IMR-90 (cell line): ENCODE results near the gene KIF25. TPM values are rescaled to one million over a fixed set of nuclear protein-coding genes. Genes with fewer than 3 reads are reported as not detected.

Experiments used
- ATAC-seq: fragments of 200-7000 bp; cut with Tn5 transposase; 2 replicates; pipeline ENCODE4 v1.9.1; 2020; ENCODE audit warnings: low read depth, mild to moderate bottlenecking, moderate library complexity
- BruUV-seq: library from RNA; stranded (reverse); fragments of 400-500 nt; replicated peaks from 2 replicates; lab custom pipeline; 2021; lab: Mats Ljungman, UMichigan
- CTCF ChIA-PET: fragments of 300-600 bp; formaldehyde crosslinking; extraction: SDS; loops from one replicate; lab custom pipeline; 2021; ENCODE audit warnings: antibody characterized with exemption; lab: Yijun Ruan, JAX
- POLR2A ChIA-PET: fragments of 300-600 bp; sonication (Branson Sonifier 250); formaldehyde crosslinking; loops from one replicate; lab custom pipeline; 2022; ENCODE audit warnings: antibody characterized with exemption; ENCODE audit not compliant: unreplicated experiment; lab: Charles Lee
- DNase-seq: peaks from one replicate; pipeline ENCODE4 v3.0.0; 2013
- H2AFZ ChIP-seq: replicated peaks from 2 replicates; pipeline ENCODE3; 2013; ENCODE audit warnings: low read length, mild to moderate bottlenecking; ENCODE audit not compliant: poor library complexity
- H2AK5ac ChIP-seq: 2 replicates; pipeline ENCODE4 v1.6.1; 2013; ENCODE audit warnings: low read depth, low read length, inconsistent platforms
- H2AK9ac ChIP-seq: replicated peaks from 2 replicates; pipeline ENCODE3; 2013; ENCODE audit warnings: mild to moderate bottlenecking, low read depth, low read length, moderate library complexity; ENCODE audit not compliant: poor library complexity
- H2BK120ac ChIP-seq: 2 replicates; pipeline ENCODE4 v1.6.1; 2013; ENCODE audit warnings: low read depth, low read length, inconsistent platforms
- H2BK15ac ChIP-seq: 3 replicates; pipeline ENCODE4 v1.6.1; 2013; ENCODE audit warnings: low read depth, low read length, inconsistent platforms
- H2BK20ac ChIP-seq: 2 replicates; pipeline ENCODE4 v1.6.1; 2013; ENCODE audit warnings: low read depth, mild to moderate bottlenecking, inconsistent platforms, low read length, moderate library complexity
- H2BK5ac ChIP-seq: 2 replicates; pipeline ENCODE4 v1.6.1; 2013; ENCODE audit warnings: mild to moderate bottlenecking, low read depth, low read length, inconsistent platforms; ENCODE audit not compliant: poor library complexity, severe bottlenecking
- H3K14ac ChIP-seq: replicated peaks from 2 replicates; pipeline ENCODE4 v1.6.1; 2013; ENCODE audit warnings: low read depth, low read length, inconsistent platforms
- H3K18ac ChIP-seq: 2 replicates; pipeline ENCODE4 v1.6.1; 2013; ENCODE audit warnings: low read depth, low read length, control low read depth
- H3K23ac ChIP-seq: 2 replicates; pipeline ENCODE4 v1.6.1; 2013; ENCODE audit warnings: low read depth, low read length, inconsistent platforms
- H3K27ac ChIP-seq: 2 replicates; pipeline ENCODE4 v1.5.1; 2013; ENCODE audit warnings: mild to moderate bottlenecking, control low read depth, low read length; ENCODE audit not compliant: insufficient read depth
- H3K27me3 ChIP-seq: 2 replicates; pipeline ENCODE4 v1.6.1; 2013; ENCODE audit warnings: low read length; ENCODE audit not compliant: control insufficient read depth, insufficient read depth
- H3K36me3 ChIP-seq: 2 replicates; pipeline ENCODE4 v1.6.1; 2013; ENCODE audit warnings: low read length, mixed read lengths; ENCODE audit not compliant: control insufficient read depth, insufficient read depth
- H3K4ac ChIP-seq: 2 replicates; pipeline ENCODE4 v1.6.1; 2013; ENCODE audit warnings: low read depth, low read length, inconsistent platforms
- H3K4me1 ChIP-seq: 2 replicates; pipeline ENCODE4 v1.6.1; 2013; ENCODE audit warnings: low read length, mixed read lengths; ENCODE audit not compliant: control insufficient read depth, insufficient read depth
- H3K4me2 ChIP-seq: 2 replicates; pipeline ENCODE4 v1.6.1; 2013; ENCODE audit warnings: low read depth, mild to moderate bottlenecking, control low read depth, low read length, moderate library complexity
- H3K4me3 ChIP-seq: 2 replicates; pipeline ENCODE4 v1.5.1; 2013; ENCODE audit warnings: low read depth, mild to moderate bottlenecking, control low read depth, low read length, moderate library complexity; ENCODE audit not compliant: insufficient read depth
- H3K56ac ChIP-seq: 2 replicates; pipeline ENCODE4 v1.6.1; 2013; ENCODE audit warnings: low read length, inconsistent platforms; ENCODE audit not compliant: insufficient read depth; ENCODE audit errors: extremely low read depth
- H3K79me1 ChIP-seq, 2 experiments: 2 replicates each; pipeline ENCODE4 v1.6.1; 2013; ENCODE audit warnings: low read length in 2 of 2, inconsistent platforms in 1 of 2, low read depth in 1 of 2
- H3K9ac ChIP-seq: 2 replicates; pipeline ENCODE4 v1.6.1; 2013; ENCODE audit warnings: low read depth, low read length, control low read depth
- H3K9me1 ChIP-seq: 2 replicates; pipeline ENCODE4 v1.6.1; 2013; ENCODE audit warnings: low read length, inconsistent platforms; ENCODE audit not compliant: insufficient read depth
- H3K9me3 ChIP-seq: 2 replicates; pipeline ENCODE4 v1.6.1; 2013; ENCODE audit warnings: low read length; ENCODE audit not compliant: control insufficient read depth, insufficient read depth
- H4K20me1 ChIP-seq: 2 replicates; pipeline ENCODE4 v1.6.1; 2013; ENCODE audit warnings: low read length, inconsistent platforms; ENCODE audit not compliant: insufficient read depth
- H4K5ac ChIP-seq: 2 replicates; pipeline ENCODE4 v1.6.1; 2013; ENCODE audit warnings: mild to moderate bottlenecking, low read depth, low read length, control low read depth
- H4K8ac ChIP-seq, 2 experiments: 2 replicates each; pipeline ENCODE4 v1.6.1; 2013; ENCODE audit warnings: low read depth in 2 of 2, low read length in 2 of 2, control low read depth in 1 of 2, inconsistent platforms in 1 of 2
- H4K91ac ChIP-seq: 2 replicates; pipeline ENCODE4 v1.6.1; 2013; ENCODE audit warnings: low read depth, low read length, inconsistent platforms; ENCODE audit not compliant: insufficient read depth
- CEBPB ChIP-seq: IDR thresholded peaks from 2 replicates; pipeline ENCODE4 v1.6.1; 2012; ENCODE audit warnings: low read depth, low read length, improper control_type of control experiment
- MAFK ChIP-seq: IDR thresholded peaks from 2 replicates; pipeline ENCODE4 v1.6.1; 2012; ENCODE audit warnings: low read depth, low read length, improper control_type of control experiment
- WGBS, 2 experiments: methylation state at CpG; one replicate each; pipeline versions ENCODE4 v1.1.5 to v1.1.7; 2013; ENCODE audit warnings: missing lambda C conversion rate in 2 of 2; ENCODE audit not compliant: insufficient read length in 1 of 2; ENCODE audit errors: extremely low coverage in 2 of 2; 5-methylcytosine and 5-hydroxymethylcytosine counted together
- dilution Hi-C: fragments of 300-500 bp; cut with HindIII; formaldehyde crosslinking; loops from one replicate; pipeline ENCODE4 v1.14.3; 2018; ENCODE audit warnings: low sequenced_read_pairs; ENCODE audit not compliant: unreplicated experiment
- in situ Hi-C: fragments of 300-500 bp; cut with MboI; formaldehyde crosslinking; loops from 3 replicates; pipeline ENCODE4 v1.14.3; 2019; ENCODE audit warnings: low sequenced_read_pairs, inconsistent platforms, mixed read lengths
- intact Hi-C: fragments of 100-400 bp; cut with micrococcal nuclease; formaldehyde crosslinking; loops from 2 replicates; pipeline ENCODE4 v1.10.0; 2022
- polyA plus RNA-seq, 3 experiments: library from polyadenylated mRNA; depleted of rRNA; stranded (reverse); fragments of >200 nt; gene quantifications; 2 replicates each; pipeline ENCODE4 v1.2.3, GENCODE V29; 2012; ENCODE audit warnings: low replicate concordance in 1 of 3
- total RNA-seq: library from RNA; depleted of rRNA; stranded (reverse); fragments of >200 nt; gene quantifications from 2 replicates; pipeline ENCODE4 v1.2.3, GENCODE V29; 2012
- TF ChIP-seq, protein P1 (sequence below): conservative IDR thresholded peaks from 2 replicates; pipeline ENCODE4 v1.5.1; 2012; ENCODE audit warnings: mild to moderate bottlenecking, low read depth, low read length, improper control_type of control experiment
- TF ChIP-seq, protein P2 (sequence below): fragments of 150-350 bp; IDR thresholded peaks from 2 replicates; pipeline ENCODE4 v1.6.1; 2017; ENCODE audit warnings: mild to moderate bottlenecking, antibody characterized with exemption, low read length, low read depth

KIF25 gene
- total and polyA plus RNA-seq, 2 of the 4 experiments (the other 2 are of a cell fraction): not detected

GRCh38 chr6:168038576-168039140 lies 41.2 kb downstream of the KIF25 start:
- no TSS peak for BruUV-seq
- dilution Hi-C loops: no loop called here

More at GRCh38 chr6:168038576-168039140, 41.2 kb downstream of the KIF25 start:
- Histone ChIP-seq H2AK9ac (no peak overlapping the region), H3K18ac (no peak overlapping the region), H3K9ac (no peak overlapping the region), H2BK120ac (no peak overlapping the region), H2BK20ac (no peak overlapping the region), H3K27me3 (no peaks in the 10 kb centered on the region), H3K4me3 (no peak overlapping the region), H3K4me2 (no peak overlapping the region), H3K36me3 (no peaks in the 10 kb centered on the region), H3K27ac (no peak overlapping the region), H3K23ac (no peak overlapping the region), H4K91ac (no peak overlapping the region), H2AFZ (peak overlapping the region; percentile 14), H3K4me1 (peaks cover 4% of the 10 kb centered on the region; the same call in 1 of the 2 replicates), H4K8ac (no peak overlapping the region), H3K14ac (no peak overlapping the region), H4K20me1 (no peaks in the 10 kb centered on the region), H4K5ac (no peak overlapping the region), H3K4ac (no peak overlapping the region), H2BK5ac (no peak overlapping the region), H3K9me1 (no peaks in the 10 kb centered on the region; the same call in 1 of the 2 replicates), H3K9me3 (peaks cover 3% of the 10 kb centered on the region; the same call in 1 of the 2 replicates), H3K79me1 (no peaks in the 10 kb centered on the region), H2AK5ac (no peak overlapping the region), H2BK15ac (no peak overlapping the region), H3K56ac (no peak overlapping the region)
- CTCF ChIA-PET: interaction anchor here (0.6 kb wide), 1 partner anchor 1425 kb away, joined by 3 read pairs; no protein-coding TSS in a partner anchor
- in situ Hi-C loops: no loop called here
- no peak for TF ChIP-seq MAFK
- TF ChIP-seq, protein P1, sequence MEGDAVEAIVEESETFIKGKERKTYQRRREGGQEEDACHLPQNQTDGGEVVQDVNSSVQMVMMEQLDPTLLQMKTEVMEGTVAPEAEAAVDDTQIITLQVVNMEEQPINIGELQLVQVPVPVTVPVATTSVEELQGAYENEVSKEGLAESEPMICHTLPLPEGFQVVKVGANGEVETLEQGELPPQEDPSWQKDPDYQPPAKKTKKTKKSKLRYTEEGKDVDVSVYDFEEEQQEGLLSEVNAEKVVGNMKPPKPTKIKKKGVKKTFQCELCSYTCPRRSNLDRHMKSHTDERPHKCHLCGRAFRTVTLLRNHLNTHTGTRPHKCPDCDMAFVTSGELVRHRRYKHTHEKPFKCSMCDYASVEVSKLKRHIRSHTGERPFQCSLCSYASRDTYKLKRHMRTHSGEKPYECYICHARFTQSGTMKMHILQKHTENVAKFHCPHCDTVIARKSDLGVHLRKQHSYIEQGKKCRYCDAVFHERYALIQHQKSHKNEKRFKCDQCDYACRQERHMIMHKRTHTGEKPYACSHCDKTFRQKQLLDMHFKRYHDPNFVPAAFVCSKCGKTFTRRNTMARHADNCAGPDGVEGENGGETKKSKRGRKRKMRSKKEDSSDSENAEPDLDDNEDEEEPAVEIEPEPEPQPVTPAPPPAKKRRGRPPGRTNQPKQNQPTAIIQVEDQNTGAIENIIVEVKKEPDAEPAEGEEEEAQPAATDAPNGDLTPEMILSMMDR: no peak
- TF ChIP-seq, protein P2, sequence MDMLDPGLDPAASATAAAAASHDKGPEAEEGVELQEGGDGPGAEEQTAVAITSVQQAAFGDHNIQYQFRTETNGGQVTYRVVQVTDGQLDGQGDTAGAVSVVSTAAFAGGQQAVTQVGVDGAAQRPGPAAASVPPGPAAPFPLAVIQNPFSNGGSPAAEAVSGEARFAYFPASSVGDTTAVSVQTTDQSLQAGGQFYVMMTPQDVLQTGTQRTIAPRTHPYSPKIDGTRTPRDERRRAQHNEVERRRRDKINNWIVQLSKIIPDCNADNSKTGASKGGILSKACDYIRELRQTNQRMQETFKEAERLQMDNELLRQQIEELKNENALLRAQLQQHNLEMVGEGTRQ: no peak
- TF ChIP-seq CEBPB: peak; percentile 39; the same call in 1 of the 2 replicates
- no peak for ATAC-seq
- 92% methylated on average over 2 of the region's 13 CpGs; no CpG with 5 or more reads in 1 of the 2 experiments for WGBS, 2 experiments
- POLR2A ChIA-PET: no interaction called here
- intact Hi-C loops: loop anchor here (10.0 kb wide), 2 partner anchors 84 to 214 kb away; partner anchors contain the start of gene AFDN
- no peak for DNase-seq
